HepG2 (cell line): ENCODE data around the gene GLDC. TPM values are rescaled to one million over a fixed set of nuclear protein-coding genes. Genes with fewer than 3 reads are reported as not detected.

ENCODE experiments used
- CBX5 ChIP-seq: sonication (generic); formaldehyde crosslinking; IDR thresholded peaks from 2 replicates; pipeline ENCODE4 v1.4.0; 2020; ENCODE audit warnings: missing genetic modification reagents, borderline replicate concordance
- MED13 ChIP-seq: sonication (generic); formaldehyde crosslinking; IDR thresholded peaks from 2 replicates; pipeline ENCODE4 v1.5.0; 2020; ENCODE audit warnings: missing genetic modification reagents
- ONECUT2 ChIP-seq: sonication (generic); formaldehyde crosslinking; IDR thresholded peaks from 2 replicates; pipeline ENCODE4 v1.4.0; 2020; ENCODE audit warnings: missing genetic modification reagents
- RFX5 ChIP-seq: IDR thresholded peaks from 2 replicates; pipeline ENCODE4 v1.6.1; 2011; ENCODE audit warnings: low read depth, low read length, improper control_type of control experiment
- SNAI1 ChIP-seq: sonication (generic); formaldehyde crosslinking; IDR thresholded peaks from 2 replicates; pipeline ENCODE4 v1.5.0; 2020; ENCODE audit warnings: mild to moderate bottlenecking, missing genetic modification reagents, borderline replicate concordance
- SOX13 ChIP-seq, 3 experiments: fragments of 450-650 bp in 1 of 3; sonication (generic) in 1 of 3; formaldehyde crosslinking in 1 of 3; IDR thresholded peaks in 2 of 3; conservative IDR thresholded peaks in 1 of 3; 2 replicates each; pipeline versions ENCODE4 v1.5.0 to v1.6.1; 2016 to 2020; ENCODE audit warnings: antibody characterized with exemption in 1 of 3, mild to moderate bottlenecking in 1 of 3, missing compliant biosample characterization in 1 of 3, missing genetic modification reagents in 1 of 3, moderate library complexity in 1 of 3
- ZBED4 ChIP-seq: sonication (generic); formaldehyde crosslinking; IDR thresholded peaks from 2 replicates; pipeline ENCODE4 v1.4.0; 2020; ENCODE audit warnings: missing genetic modification reagents, borderline replicate concordance
- ZBTB34 ChIP-seq: sonication (generic); formaldehyde crosslinking; IDR thresholded peaks from 2 replicates; pipeline ENCODE4 v1.8.0; 2022; ENCODE audit warnings: mild to moderate bottlenecking, missing genetic modification reagents
- ZFP37 ChIP-seq: sonication (generic); formaldehyde crosslinking; IDR thresholded peaks from 2 replicates; pipeline ENCODE4 v1.4.0; 2020; ENCODE audit warnings: missing genetic modification reagents, borderline replicate concordance
- ZMYM3 ChIP-seq: sonication (generic); formaldehyde crosslinking; IDR thresholded peaks from 2 replicates; pipeline ENCODE4 v1.5.1; 2020; ENCODE audit warnings: mild to moderate bottlenecking, missing genetic modification reagents
- ZNF281 ChIP-seq: sonication (generic); formaldehyde crosslinking; IDR thresholded peaks from 2 replicates; pipeline ENCODE4 v1.4.0; 2020; ENCODE audit warnings: missing genetic modification reagents, borderline replicate concordance
- polyA plus RNA-seq, 8 experiments: library from polyadenylated mRNA; depleted of rRNA in 3 of 8; stranded (reverse) in 7 of 8; unstranded in 1 of 8; fragments of >200 nt; fragmentation: Illumina TruSeq in 4 of 8; extraction: Trizol in 4 of 8; gene quantifications; 2 replicates each; pipeline versions ENCODE4 v1.2.1 to v1.2.3, GENCODE V29; 2011 to 2016; ENCODE audit warnings: low read depth in 4 of 8, missing spikeins in 1 of 8, mixed read lengths in 1 of 8; ENCODE audit not compliant: insufficient read depth in 1 of 8
- total RNA-seq, 5 experiments: library from RNA; depleted of rRNA; stranded (reverse); fragments of >200 nt; fragmentation: Illumina TruSeq; extraction: Trizol; gene quantifications; 2 replicates each; pipeline ENCODE4 v1.2.3, GENCODE V29; 2016; ENCODE audit warnings: low read depth in 1 of 5
- TF ChIP-seq, protein P1 (sequence below): sonication (generic); formaldehyde crosslinking; IDR thresholded peaks from 2 replicates; pipeline ENCODE4 v1.9.0; 2022; ENCODE audit warnings: low read depth, missing genetic modification reagents
- TF ChIP-seq, protein P2 (sequence below): sonication (generic); formaldehyde crosslinking; IDR thresholded peaks from 2 replicates; pipeline ENCODE4 v1.4.0; 2020; ENCODE audit warnings: mild to moderate bottlenecking, missing genetic modification reagents, borderline replicate concordance

Gene GLDC
- total and polyA plus RNA-seq, 2 of the 13 experiments (the other 11 are each of a cell fraction or from before 2014, with no cell fraction given): 59.3 to 115 TPM

DNA sequence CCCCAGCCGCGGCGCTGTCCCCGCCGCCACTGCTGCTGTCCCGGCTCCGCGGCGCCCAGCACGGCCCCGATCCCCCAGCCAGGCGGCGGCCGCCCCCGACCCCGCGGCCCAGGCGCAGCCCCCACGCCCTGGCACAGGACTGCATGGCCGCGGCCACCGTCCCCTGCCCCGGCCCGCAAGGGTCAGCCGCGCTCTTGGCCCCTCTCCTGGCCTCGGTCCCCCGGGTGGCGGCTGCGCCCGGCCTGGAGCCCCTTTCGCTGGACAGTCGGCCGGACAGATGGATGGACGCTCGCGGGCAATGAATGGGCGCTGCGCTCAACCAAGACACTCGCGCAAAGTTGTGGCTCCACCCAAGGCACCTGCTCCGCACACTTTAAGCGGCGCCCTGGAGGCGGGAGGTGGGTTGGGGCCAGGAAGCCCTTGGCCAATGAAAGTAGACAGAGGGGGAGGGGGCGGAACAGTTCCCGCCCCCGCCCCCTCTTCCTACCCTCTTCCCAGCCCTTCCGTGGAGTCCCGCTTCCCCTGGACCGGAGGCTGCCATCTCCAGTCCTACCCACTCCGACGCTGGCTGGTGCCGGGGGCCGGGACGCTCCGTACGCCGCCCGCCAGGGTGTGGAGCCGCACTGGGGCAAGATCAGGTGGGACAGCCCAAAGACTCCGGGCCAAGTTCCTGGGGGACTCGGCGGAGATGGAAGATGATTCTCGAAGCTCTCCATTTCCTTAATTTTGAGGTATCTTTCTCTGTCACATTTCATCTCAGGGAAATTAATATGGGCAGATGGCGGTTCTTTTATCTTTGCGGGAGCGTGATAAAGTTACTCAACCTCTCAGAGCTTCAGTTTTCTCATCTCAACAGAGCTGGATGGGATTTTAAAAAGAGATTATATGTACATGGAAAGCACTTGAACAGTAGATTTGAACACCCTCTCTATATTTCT, at the start of gene GLDC (continued):
- TF ChIP-seq SNAI1 (CRISPR knock-in tag) (no peak; the same call in 1 of the 2 replicates), CBX5 (CRISPR knock-in tag) (peak; percentile 53; the same call in 1 of the 2 replicates), ZNF281 (CRISPR knock-in tag) (peak; percentile 66; the same call in 1 of the 2 replicates), RFX5 (no peak), ZMYM3 (CRISPR knock-in tag) (no peak), SOX13 (IDR thresholded peaks at IDR 0.05) (no peak), SOX13 (CRISPR knock-in tag; conservative IDR thresholded peaks at IDR 0.05 in 1 of 2, IDR thresholded peaks at IDR 0.05 in 1 of 2) (peak in 1 of 2 experiments; percentile 41; a peak in 1 of 4 replicates), ZFP37 (CRISPR knock-in tag) (0 out of 2 replicates have a peak, but pooled peaks have one; percentile 78), ZBTB34 (CRISPR knock-in tag) (no peak), ZBED4 (CRISPR knock-in tag) (0 out of 2 replicates have a peak, but pooled peaks have one; percentile 7), ONECUT2 (CRISPR knock-in tag) (no peak), MED13 (CRISPR knock-in tag) (peak; percentile 55; the same call in 1 of the 2 replicates)
- TF ChIP-seq, protein P1, sequence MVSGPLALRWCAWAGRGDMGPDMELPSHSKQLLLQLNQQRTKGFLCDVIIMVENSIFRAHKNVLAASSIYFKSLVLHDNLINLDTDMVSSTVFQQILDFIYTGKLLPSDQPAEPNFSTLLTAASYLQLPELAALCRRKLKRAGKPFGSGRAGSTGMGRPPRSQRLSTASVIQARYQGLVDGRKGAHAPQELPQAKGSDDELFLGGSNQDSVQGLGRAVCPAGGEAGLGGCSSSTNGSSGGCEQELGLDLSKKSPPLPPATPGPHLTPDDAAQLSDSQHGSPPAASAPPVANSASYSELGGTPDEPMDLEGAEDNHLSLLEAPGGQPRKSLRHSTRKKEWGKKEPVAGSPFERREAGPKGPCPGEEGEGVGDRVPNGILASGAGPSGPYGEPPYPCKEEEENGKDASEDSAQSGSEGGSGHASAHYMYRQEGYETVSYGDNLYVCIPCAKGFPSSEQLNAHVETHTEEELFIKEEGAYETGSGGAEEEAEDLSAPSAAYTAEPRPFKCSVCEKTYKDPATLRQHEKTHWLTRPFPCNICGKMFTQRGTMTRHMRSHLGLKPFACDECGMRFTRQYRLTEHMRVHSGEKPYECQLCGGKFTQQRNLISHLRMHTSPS (CRISPR knock-in tag): 0 out of 2 replicates have a peak, but pooled peaks have one; percentile 44
- TF ChIP-seq, protein P2, sequence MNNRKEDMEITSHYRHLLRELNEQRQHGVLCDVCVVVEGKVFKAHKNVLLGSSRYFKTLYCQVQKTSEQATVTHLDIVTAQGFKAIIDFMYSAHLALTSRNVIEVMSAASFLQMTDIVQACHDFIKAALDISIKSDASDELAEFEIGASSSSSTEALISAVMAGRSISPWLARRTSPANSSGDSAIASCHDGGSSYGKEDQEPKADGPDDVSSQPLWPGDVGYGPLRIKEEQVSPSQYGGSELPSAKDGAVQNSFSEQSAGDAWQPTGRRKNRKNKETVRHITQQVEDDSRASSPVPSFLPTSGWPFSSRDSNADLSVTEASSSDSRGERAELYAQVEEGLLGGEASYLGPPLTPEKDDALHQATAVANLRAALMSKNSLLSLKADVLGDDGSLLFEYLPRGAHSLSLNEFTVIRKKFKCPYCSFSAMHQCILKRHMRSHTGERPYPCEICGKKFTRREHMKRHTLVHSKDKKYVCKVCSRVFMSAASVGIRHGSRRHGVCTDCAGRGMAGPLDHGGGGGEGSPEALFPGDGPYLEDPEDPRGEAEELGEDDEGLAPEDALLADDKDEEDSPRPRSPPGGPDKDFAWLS: peak; percentile 29; the same call in 1 of the 2 replicates
